MV-4-11 (cell line): ENCODE results near the gene LEUTX.
"Not testable (repeated sequence)": the region's sequence is repeated elsewhere in the genome, so short reads cannot be mapped to it uniquely, and the experiment has no call there.

Experiments used
- DNase-seq: peaks from one replicate; lab custom pipeline; 2025; lab: John Stamatoyannopoulos, UW

Gene LEUTX, protein sequence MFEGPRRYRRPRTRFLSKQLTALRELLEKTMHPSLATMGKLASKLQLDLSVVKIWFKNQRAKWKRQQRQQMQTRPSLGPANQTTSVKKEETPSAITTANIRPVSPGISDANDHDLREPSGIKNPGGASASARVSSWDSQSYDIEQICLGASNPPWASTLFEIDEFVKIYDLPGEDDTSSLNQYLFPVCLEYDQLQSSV

DNA sequence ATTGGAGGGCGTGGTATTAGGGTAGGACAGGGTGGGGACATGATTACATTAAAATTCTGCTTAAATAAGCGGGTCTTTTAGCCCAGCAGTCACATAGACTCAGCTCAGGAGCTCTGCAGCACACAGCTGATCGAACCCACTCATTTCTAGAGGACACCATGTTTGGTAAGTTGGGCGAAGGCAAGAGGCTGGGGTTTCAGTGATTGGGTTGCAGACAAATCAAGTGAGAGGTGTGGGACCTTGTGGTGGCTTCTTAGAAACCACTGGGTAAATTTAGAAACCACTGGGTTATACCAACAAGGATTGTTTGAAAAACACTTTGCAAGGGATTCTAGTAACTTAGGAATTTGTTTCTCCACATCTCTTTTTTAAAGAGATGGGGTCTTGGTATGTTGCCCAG lies at the start of gene LEUTX:
LEUTX (plus strand) TSS at position 92 of the 400 bp plus-strand sequence; CDS start at position 159, 67 bp downstream.
- no peak for DNase-seq

- no peak for DNase-seq
Measured at GRCh38 chr19:39729594-39729993, 49.1 kb upstream of the LEUTX start.

DNA sequence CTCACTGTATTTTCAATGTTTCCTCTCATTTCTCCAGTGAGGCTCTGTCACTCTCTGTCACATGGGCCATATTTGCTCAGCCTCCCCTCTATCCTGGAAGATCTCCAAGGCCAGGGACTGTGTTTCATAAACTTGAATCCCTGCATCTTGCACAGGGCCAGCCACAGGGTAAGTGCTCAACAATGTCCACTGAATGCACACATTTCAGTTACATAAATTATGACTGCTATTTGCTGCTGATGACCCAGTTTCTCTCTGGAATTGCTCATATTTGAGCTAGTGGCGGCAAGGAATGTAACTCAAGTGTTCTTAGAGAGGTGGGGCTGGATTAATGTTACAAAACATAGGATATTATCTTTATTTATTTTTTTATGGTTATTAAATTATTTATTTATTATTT lies 47.0 kb upstream of the LEUTX start:
- no peak for DNase-seq

DNA sequence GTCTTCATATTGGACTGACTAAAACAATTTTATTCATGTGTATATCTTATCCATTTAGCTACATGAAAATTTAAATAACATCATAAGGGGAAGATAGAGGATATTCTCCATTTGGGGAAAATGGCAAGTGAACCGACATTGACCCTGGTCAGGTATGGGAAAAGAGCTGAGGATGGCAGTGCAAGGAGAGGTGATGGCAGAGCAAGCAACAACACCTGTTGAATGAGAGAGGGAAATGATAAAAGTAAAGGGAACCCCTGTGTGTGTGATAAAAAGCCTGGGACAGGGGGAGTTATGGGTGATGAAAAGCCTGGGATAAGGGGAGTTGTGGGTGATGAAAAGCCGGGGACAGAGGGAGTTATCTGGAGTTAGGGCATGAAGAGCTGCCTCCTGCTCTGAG lies 44.8 kb upstream of the LEUTX start:
- no peak for DNase-seq

GRCh38 chr19:39735688-39736087 lies 43.0 kb upstream of the LEUTX start:
- DNase-seq, result no peak

- DNase-seq, result no peak
Measured at GRCh38 chr19:39736088-39736487, 42.6 kb upstream of the LEUTX start.

- no peak for DNase-seq
Measured at GRCh38 chr19:39737351-39737750, 41.3 kb upstream of the LEUTX start.

DNA sequence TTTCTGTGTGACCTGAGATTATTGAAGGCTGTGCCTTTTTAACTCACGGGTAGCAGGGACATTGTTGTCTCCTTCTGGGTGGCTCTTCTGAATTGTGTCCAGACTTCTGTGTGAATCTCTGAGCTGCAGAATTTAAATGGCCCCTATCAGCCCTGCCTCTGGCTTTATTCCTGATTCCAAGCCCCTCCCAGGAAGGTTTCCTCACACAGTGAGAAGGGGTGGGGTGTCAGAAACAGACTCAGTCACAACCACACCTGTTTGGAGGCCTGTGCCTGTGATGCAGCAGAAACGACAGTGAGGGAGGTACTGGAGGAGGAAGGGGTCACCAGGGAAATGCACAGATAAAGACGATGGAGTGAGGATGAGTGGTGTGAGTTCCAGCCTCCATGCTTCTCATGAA lies 40.8 kb upstream of the LEUTX start, which contains the start of gene CLC:
CLC (minus strand) TSS at position 139 of the 400 bp plus-strand sequence; CDS start at position 62, 77 bp downstream.
- no peak for DNase-seq

DNA sequence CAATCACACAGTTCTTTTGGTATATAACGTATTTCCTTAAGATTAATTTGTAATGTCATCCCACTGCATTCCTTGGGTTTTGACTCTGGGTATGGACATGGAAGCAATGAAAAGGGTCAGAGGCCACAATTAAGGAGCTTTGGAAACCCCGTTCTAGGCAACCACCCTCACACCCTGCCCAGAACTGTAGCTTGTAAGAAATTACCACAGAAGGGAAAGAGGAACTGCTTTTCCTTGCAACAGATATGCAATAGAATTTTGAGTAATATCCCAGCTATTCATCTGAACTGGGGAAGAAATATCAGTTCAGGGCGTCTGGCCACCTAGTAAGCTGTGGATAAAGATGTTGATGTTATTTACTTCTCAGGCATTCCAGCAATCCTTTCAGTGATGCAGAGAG lies 39.8 kb upstream of the LEUTX start:
- peak; percentile 77 for DNase-seq

- DNase-seq, result no peak
Measured at GRCh38 chr19:39740395-39740794, 38.3 kb upstream of the LEUTX start.

DNA sequence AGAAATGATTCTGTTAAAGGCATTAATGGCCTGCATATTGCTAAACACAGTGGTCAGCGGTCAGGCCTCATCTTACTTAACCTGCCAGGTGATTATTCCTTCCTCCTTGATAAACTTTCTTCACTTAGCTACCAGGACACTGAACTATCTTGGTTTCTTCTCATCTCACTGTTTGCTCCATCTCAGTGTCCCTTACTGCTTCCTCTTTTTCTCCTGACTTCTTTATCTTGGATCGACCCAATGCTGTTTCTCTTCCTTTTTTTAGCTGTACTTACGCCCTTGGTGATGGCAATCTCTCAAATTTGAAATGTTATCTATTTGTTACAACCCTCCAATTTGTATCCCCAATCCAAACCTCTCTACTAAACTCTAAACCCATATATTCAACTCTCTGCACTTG lies 33.0 kb upstream of the LEUTX start:
- peak; percentile 90 for DNase-seq

- no peak for DNase-seq
Measured at GRCh38 chr19:39746836-39747529, 31.7 kb upstream of the LEUTX start.

DNA sequence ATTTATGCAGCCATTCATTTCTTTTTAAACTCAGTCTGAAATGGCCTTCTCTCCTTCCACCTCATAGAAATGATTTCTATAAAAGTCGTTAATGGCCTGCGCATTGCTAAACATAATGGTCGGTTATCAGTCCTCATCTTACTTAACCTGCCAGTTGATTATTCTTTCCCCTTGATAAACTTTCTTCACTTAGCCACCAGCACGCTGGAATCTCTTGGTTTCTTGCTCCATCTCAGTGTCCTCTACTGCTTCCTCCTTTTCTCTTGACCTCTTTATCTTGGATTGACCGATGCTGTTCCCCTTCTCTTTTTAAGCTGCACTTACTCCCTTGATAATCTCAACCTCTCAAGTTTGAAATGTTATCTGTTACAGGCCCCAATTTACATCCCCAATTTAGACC lies 28.7 kb upstream of the LEUTX start:
- no peak for DNase-seq

DNA sequence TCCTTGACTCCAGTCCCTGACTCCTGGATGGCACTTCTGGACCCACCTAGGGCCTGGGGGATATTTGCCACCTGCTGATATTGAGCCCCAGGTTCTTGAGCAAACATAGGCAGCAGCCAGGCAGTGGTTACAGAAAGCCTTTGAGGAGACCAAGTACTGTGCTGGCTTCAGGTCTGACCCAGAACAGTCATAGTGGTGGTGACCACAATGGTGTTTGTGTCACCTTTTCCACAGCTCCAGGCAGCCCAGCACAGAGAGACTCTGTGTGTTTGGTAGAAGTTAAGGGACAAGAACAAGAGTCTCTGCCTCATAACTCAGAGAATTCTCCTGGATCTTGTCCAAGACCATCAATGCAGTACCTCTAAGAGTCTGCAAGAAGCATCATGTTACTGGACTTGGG lies 26.3 kb upstream of the LEUTX start:
- no peak for DNase-seq

- no peak for DNase-seq
Measured at GRCh38 chr19:39752795-39753194, 25.9 kb upstream of the LEUTX start.

DNA sequence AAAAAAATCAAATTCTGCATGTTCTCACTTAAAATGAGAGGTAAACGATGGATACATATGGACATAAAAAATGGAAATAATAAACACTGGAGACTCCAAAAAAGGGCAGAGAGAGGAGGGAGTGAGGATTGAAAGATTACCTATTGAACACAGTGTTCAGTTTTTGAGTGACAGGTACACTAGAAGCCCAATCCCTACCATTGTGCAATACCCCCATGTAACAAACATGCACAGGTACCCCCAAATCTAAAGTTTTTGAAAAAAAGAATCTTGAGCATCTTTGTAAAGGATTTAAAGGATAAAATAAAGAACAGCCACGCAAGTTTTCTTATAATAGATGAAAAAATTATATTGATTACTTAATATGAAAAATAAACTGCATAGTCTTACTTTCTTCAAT lies 24.1 kb upstream of the LEUTX start:
- no peak for DNase-seq

DNA sequence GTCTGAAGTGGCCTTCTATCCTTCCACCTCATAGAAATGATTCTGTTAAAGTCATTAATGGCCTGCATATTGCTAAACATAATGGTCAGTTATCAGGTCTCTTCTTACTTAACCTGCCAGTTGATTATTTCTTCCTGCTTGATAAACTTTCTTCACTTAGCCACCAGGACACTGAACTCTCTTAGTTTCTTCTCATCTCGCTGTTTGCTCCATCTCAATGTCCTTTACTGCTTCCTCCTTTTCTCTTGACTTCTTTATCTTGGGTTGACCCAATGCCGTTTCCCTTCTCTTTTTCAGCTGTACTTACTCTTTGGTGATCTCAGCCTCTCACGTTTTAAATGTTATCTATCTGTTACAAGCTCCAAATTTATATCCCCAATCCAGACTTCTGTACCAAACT lies 23.7 kb upstream of the LEUTX start:
- peak; percentile 52 for DNase-seq

DNA sequence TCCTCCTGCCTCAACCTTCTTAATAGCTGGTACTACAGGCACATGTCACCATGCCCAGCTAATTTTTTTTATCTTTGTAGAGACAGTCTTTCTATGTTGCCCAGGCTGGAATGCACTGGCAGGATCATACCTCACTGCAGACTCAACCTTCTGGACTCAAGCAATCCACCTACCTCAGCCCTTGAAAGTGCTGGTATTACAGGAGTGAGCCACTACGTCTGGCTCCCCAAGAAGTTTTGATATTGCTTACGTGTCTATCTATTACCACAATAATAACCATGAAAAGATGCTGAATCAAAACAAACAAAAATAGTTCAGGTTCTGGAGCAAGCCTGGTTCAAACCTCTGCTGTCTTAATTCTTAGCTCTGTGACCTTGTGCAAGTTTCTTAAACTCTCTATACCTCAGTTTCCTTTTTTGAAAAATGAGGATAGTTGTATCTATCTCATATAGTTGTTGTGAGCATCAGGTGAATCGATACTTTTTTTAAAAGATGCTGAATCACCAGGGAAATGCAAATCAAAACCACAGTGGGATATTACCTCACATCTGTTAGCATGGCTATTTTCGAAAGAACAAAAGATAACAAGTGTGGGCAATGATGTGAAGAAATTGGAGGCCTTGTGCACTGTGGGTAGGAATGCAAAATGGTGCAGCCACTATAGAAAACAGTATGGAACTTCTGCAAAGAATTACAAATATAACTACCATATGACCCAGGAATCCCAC lies 19.0 kb upstream of the LEUTX start:
- no peak for DNase-seq

GRCh38 chr19:39761851-39762250 lies 16.8 kb upstream of the LEUTX start:
- not testable (repeated sequence) for DNase-seq

GRCh38 chr19:39765091-39766076 lies 13.3 kb upstream of the LEUTX start:
- peak; percentile 18 for DNase-seq

DNA sequence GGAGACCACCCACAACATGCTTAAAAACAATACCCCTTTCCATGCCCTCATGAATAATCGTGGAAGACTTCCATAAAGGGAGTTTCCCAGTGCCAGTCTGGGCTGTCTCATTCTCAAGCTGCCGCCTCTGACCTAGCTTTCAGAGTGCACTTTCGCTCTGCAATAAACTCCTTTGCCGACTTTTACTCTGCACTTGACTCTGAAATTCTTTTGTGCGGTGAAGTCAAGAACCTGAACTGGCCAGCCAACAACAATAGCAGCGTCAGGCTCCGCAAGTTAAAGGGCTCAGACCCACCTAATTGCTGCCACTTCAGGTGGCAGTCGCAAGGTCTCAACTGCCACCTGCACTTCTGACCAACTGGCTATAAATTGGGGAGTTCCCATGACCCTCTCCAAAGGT lies 10.3 kb upstream of the LEUTX start:
- no peak for DNase-seq

- DNase-seq, result no peak
Measured at GRCh38 chr19:39768786-39769185, 9.9 kb upstream of the LEUTX start.
